NB4 (cell line): ENCODE results near the gene DAB1.

ENCODE experiments used
- DNase-seq: peaks from one replicate; pipeline ENCODE4 v3.0.0; 2010; ENCODE audit warnings: low read depth
- H3K4me3 ChIP-seq: one replicate; pipeline ENCODE4 v1.5.1; 2011; ENCODE audit warnings: mild to moderate bottlenecking, low read depth, low read length, moderate library complexity
- MYC ChIP-seq: IDR thresholded peaks from 2 replicates; pipeline ENCODE4 v1.6.1; 2011; ENCODE audit warnings: low read depth, low read length
- POLR2A ChIP-seq: IDR thresholded peaks from 2 replicates; pipeline ENCODE4 v1.6.1; 2011; ENCODE audit warnings: mild to moderate bottlenecking; ENCODE audit not compliant: insufficient read length; ENCODE audit errors: extremely low read depth
- TF ChIP-seq, protein P1 (sequence below): IDR thresholded peaks from one replicate; pipeline ENCODE4 v1.5.1; 2012; ENCODE audit warnings: low read depth, low read length
- TF ChIP-seq, protein P2 (sequence below): IDR thresholded peaks from 2 replicates; pipeline ENCODE4 v1.6.1; 2011; ENCODE audit warnings: low read depth, low read length

DAB1 gene

DNA sequence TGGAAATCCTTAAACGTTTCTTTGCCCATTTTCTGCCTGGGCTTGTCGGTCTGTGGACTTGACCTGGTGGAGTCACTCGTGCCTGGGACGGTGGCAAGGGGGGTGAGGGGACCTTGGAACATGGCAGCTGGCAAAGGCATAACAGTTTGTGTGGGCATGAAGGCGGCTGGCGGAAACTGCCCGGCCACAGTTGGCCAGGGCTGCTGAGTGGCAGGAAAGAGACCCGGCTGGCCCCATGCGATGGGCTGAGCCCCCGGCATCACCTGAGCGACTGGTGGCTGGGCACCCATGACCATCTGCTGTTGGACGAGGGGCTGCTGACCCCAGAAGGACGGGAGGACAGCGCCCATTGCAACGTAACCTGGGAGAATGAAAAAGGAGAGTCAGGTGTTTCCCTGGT, 408.8 kb downstream of the DAB1 start:
- no peak for DNase-seq
- no peak for TF ChIP-seq POLR2A
- TF ChIP-seq, protein P1, sequence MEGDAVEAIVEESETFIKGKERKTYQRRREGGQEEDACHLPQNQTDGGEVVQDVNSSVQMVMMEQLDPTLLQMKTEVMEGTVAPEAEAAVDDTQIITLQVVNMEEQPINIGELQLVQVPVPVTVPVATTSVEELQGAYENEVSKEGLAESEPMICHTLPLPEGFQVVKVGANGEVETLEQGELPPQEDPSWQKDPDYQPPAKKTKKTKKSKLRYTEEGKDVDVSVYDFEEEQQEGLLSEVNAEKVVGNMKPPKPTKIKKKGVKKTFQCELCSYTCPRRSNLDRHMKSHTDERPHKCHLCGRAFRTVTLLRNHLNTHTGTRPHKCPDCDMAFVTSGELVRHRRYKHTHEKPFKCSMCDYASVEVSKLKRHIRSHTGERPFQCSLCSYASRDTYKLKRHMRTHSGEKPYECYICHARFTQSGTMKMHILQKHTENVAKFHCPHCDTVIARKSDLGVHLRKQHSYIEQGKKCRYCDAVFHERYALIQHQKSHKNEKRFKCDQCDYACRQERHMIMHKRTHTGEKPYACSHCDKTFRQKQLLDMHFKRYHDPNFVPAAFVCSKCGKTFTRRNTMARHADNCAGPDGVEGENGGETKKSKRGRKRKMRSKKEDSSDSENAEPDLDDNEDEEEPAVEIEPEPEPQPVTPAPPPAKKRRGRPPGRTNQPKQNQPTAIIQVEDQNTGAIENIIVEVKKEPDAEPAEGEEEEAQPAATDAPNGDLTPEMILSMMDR, result no peak
- TF ChIP-seq MYC, result no peak
- TF ChIP-seq, protein P2, sequence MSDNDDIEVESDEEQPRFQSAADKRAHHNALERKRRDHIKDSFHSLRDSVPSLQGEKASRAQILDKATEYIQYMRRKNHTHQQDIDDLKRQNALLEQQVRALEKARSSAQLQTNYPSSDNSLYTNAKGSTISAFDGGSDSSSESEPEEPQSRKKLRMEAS, result no peak
- H3K4me3 ChIP-seq, result no peak overlapping the region

DNA sequence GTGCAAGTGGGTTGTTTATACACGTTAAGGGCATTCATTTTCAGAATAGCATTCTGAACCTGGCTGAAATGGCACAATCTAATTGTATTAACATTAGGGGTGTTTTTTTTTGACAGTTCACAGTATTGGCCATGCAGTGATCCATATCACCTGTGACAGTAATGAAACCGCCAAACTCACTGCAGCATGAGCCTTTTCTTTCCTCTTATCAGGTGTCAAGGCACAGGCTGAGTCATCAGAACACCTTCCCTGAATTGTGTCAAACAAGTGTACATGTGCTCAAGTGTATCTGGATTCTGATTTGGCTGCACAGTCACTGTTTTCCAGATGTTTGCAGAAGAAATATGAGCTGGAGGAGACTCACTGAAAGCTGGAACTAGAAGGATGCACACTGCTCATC, 410.3 kb downstream of the DAB1 start:
- TF ChIP-seq MYC, result no peak
- TF ChIP-seq, protein P1, result no peak
- TF ChIP-seq POLR2A, result no peak
- H3K4me3 ChIP-seq, result no peak overlapping the region
- DNase-seq, result no peak

DNA sequence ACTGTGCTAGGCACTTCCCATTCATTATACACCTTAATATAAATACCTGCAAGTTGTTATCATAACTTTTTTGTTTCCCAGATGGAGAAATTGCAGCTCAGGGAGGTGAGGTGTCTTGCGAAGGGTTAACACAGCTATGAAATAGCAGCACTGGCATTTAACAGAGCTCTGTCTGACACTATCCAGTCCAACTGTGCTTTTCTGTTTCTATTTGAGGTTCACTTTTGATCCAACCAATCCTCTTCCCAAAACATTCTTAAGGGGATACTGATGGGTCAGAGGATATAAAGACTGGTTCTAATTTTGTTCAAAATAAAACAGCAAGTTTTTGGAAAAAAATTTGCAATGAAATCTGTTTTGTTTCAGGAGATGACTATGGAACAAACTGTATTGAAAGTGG, 411.5 kb downstream of the DAB1 start:
- TF ChIP-seq POLR2A (no peak), MYC (no peak)
- TF ChIP-seq, protein P2, result no peak
- TF ChIP-seq, protein P1, result no peak
- no peak overlapping the region for H3K4me3 ChIP-seq
- DNase-seq, result no peak

DNA sequence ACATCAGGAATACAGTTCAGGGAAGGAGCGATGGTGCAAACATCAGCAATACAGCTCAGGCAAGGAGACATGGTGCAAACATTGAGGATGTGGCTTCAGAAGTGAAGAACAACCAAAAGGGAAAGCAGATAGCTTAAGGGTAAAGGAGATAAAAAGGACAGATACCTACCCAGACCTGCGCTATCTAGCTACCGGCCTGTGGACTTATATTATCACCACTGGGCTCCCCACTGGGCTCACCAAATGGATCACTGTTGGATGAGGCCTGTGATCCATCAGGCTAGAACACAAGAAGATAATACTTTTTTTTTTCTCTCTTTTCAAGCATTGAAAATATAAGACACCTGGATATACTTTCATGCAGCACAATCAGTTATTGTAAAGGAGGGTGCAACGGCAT, 413.3 kb downstream of the DAB1 start:
- DNase-seq, result no peak
- TF ChIP-seq, protein P2, result no peak
- TF ChIP-seq MYC (no peak), POLR2A (no peak)
- TF ChIP-seq, protein P1, result no peak
- H3K4me3 ChIP-seq, result no peak overlapping the region

DNA sequence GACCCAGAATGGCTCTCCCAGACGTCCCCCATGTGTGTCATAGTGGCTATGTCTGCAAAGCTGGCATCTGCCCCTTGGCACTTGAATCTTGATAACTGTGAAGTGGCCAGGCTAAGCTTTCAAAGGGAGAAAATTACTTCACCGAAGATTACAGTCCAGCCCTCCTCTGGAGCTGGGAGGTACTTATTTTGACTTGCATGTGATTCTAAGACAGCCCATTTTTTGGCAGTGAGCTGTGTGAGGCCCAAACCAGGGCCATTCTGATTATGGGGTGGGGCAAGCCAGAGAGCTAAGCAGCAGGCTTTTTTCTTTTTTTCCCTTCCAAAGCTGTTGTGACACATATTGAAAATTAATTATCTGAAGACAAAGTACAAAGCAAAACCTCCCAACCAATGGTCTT, 415.9 kb downstream of the DAB1 start:
- DNase-seq, result no peak
- TF ChIP-seq POLR2A (no peak), MYC (no peak)
- TF ChIP-seq, protein P1, result no peak
- TF ChIP-seq, protein P2, result no peak
- H3K4me3 ChIP-seq, result no peak overlapping the region

DNA sequence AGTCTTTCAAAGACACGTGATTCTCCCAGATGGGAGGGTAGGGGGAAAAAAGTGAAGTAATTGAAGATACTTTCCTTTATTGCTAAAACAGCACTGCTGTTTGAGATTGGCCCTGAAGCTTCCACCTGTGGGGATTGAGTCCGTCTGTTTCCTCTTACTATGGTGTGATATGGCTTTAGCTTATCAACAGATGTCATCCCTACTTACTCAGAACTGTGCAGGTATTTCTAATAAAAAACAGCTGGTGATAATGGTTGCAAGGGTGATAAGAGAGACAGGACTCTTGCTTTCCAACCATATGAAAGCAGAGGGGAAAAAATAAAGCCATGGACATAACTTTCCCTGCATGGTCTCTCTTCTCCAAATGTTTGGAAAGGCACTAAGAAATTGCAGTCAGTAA, 416.4 kb downstream of the DAB1 start:
- DNase-seq, result no peak
- no peak overlapping the region for H3K4me3 ChIP-seq
- TF ChIP-seq POLR2A (no peak), MYC (no peak)
- TF ChIP-seq, protein P1, result no peak
- TF ChIP-seq, protein P2, result no peak
